Embryonic facial prominence (tissue), 1 donor: Measurements from ENCODE around the gene CWC27.
"Not testable (repeated sequence)": the region's sequence is repeated elsewhere in the genome, so short reads cannot be mapped to it uniquely, and the experiment has no call there.

Source experiments
- DNase-seq: peaks from one replicate; pipeline ENCODE4 v3.0.0-alpha.2; 2016; ENCODE audit errors: extremely low spot score

The CWC27 gene

GRCh38 chr5:64921386-64921785, 152.7 kb downstream of the CWC27 start:
- no peak for DNase-seq

- no peak for DNase-seq
Measured at GRCh38 chr5:64923151-64923685, 154.5 kb downstream of the CWC27 start.

- DNase-seq: no peak
Measured at GRCh38 chr5:64925123-64925522, 156.4 kb downstream of the CWC27 start.

DNA sequence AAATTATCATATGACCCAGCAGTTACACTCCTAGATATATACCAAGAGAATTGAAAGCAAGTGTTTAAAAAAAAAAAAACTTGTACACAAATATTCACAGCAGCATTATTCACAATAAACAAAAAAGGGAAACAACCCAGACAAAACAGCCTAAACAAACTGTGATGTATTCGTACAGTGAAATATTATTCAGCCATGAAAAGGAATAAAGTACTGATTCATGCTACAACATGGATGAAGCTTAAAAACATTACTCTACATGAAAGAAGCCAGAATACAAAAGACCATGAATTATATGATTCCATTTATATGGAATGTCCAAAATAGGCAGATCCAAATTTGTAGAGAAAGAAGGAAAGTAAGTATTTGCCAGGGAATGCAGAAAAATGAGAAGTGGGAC, 161.1 kb downstream of the CWC27 start:
- DNase-seq: no peak

GRCh38 chr5:64930672-64931318, 162.1 kb downstream of the CWC27 start:
- no peak for DNase-seq

- DNase-seq: not testable (repeated sequence)
Measured at GRCh38 chr5:64939422-64939771, 170.7 kb downstream of the CWC27 start.

DNA sequence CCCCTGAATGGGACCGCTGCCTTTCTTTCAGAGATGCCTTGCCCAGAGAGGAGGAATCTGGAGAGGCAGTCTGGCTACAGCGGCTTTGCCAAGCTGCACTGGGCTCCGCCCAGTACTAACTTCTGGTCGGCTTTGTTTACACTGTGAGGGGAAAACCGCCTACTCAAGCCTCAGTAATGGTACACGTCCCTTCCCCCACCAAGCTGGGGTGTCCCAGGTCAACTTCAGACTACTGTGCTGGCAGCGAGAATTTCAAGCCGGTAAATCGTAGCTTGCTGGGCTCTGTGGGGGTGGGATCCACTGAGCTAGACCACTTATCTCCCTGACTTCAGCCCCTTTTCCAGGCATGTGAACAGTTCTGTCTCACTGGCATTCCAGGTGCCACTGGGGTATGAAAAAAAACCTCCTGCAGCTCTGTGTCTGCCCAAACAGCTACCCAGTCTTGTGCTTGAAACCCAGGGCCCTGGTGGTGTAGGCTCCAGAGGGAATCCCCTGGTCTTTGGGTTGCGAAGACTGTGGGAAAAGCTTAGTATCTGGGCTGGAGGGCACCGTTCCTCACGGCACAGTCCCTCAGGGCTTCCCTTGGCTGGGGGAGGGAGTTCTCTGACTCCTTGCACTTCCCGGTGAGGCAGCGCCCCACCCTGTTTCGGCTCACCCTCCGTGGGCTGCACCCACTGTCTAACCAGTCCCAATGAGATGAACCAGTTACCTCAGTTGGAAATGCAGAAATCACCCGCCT, 171.2 kb downstream of the CWC27 start:
- DNase-seq: no peak

- DNase-seq: no peak
Measured at GRCh38 chr5:64942460-64942859, 173.7 kb downstream of the CWC27 start.

DNA sequence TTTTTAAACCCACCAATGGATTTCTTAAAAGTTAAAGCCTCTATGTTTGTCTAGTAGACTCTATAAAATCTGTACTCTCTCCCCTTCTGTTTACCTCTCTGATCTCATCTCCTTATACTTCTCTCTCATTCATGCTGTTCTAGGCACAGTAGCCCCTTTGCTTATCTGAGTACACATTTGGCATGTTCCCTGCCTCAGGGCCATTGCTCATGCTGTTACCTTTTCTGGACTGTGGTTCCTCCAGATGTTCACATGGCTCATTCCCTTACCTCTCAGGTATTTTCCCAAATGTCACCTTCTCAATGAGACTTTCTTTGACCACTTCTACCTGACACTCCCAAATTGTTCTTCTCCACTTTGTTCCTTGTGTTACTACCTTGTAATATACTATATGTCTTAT, 176.1 kb downstream of the CWC27 start:
- DNase-seq: no peak

DNA sequence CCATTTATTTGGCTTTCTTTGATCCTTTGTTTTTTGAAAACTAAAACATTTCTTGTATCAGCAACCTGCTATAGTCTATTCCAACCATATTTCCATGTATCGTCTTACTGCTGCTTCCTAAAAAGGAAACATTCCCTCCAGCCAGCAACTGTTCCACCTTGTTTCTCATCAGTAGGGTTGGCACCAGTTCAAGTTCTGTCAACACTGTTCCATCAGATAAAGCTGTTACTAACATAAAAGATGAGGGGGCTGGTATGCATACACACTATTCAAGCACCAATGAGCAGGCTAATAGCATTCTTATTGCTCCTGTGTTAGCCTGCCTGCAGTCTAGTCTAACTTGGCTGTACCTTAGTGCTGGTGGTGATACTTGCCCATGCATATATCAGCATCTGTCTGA, 178.3 kb downstream of the CWC27 start:
- no peak for DNase-seq

DNA sequence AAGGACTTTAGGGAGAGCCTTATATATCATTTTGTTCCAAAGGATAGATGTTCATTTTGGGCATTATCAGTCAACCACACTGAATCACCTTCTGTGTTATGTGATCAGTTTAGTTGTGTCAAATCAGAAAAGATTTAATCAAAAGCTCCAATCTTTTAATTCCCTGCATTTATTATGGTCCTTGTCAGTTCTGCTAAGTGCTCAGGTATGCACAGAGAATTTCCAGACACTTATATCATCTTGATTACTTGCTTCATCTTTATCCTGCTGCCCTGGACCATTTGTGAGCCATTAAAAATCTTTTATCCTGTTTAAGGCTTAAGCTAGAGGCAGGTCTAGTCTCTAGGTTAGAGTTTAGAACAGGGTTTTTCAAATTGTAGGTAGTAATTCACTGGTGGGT, 179.1 kb downstream of the CWC27 start:
- no peak for DNase-seq

GRCh38 chr5:64949331-64949730, 180.6 kb downstream of the CWC27 start:
- no peak for DNase-seq

- no peak for DNase-seq
Measured at GRCh38 chr5:64952951-64953673, 184.4 kb downstream of the CWC27 start.

DNA sequence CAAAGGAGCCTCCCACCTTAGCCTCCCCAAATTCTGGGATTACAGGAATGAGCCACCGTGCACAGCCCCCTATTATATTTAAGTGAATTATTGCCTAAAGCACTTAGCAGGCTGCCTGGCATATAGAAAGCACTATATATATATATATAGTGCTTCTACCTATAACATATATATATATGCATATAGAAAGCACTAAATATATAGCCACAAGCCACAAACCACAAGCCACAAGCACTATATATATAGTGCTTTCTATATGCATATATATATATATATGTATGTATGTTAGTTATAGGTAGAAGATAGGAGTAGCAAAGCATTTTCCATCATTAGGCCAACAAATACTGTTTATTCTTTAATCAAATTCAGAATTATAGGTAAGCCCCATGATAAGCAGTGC, 185.8 kb downstream of the CWC27 start:
- no peak for DNase-seq

GRCh38 chr5:64958757-64959391, 190.1 kb downstream of the CWC27 start:
- peak; percentile 36 for DNase-seq

DNA sequence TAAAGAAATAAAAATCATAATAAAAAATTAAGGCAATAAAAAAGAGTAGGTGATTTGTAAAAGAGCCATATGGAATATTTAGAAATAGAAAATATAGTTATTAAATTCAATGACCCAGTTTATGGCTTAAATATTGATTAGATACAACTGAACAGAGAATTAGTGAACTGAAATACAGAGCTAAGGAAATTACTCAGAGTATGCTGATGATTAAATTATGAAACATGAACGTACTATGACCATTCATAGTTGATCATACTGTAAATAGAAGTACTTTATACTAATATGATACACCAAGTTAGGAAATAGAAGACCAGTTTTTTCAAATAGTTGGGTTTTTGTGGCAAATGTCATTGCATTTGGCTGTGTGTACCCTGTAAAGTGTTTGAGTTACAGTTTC, 194.5 kb downstream of the CWC27 start:
- DNase-seq: no peak

DNA sequence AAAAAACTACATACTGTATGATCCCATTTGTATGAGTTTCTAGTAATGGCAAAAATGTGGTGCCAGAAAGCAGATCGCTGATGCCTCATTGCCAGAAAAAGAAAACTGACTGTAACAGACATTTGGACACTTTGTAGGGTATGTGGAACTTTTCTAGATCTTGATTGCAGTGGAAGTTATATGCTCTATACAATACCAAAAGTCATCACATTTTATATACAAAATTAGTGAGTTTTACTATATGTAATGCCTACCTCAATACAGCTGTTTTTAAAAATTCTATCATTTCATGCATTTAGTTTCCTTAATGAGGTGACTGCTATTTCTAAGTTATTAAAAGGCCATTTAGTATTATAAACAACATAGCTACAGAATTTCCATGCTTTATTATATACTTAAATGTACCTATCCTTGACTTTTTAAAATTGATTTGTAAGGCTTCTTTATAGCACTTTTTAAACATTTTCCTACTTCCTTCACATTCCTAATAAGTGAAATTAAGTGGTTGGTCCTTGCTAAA, 199.9 kb downstream of the CWC27 start:
- DNase-seq: no peak

DNA sequence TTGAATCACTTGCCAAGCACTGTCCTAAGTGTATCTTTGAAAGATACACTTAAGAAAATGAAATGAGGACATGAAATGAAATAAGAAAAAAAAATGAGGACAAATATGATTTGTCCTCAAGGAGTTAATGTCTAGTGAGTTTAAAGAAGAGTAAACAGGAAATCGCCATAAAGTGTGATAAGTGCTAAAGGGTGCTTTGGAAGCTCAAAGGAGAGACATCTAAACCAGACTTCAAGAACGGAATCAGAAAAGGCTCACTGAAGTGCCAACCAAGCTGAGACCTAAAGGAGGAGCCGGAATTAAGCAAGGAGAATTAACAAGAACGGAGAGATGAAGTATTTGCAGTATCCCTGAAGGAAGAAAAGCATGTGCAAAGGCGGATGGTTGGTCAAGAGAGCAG, 200.8 kb downstream of the CWC27 start:
- no peak for DNase-seq

- DNase-seq: no peak
Measured at GRCh38 chr5:64971513-64971912, 202.8 kb downstream of the CWC27 start.

GRCh38 chr5:64971990-64972389, 203.3 kb downstream of the CWC27 start:
- no peak for DNase-seq

- DNase-seq: no peak
Measured at GRCh38 chr5:64972591-64972990, 203.9 kb downstream of the CWC27 start.

GRCh38 chr5:64973215-64973614, 204.5 kb downstream of the CWC27 start:
- no peak for DNase-seq
